ENCODE results near the gene RYR2. TPM values are rescaled to one million over a fixed set of nuclear protein-coding genes. Genes with fewer than 3 reads are reported as not detected.

The RYR2 gene
- total and polyA plus RNA-seq, 2 of the 8 experiments (the other 6 are each of a cell fraction or from before 2014, with no cell fraction given): 1.3 to 4.4 TPM

- H3K4me3 ChIP-seq (ENCODE audit: extremely low read depth in 1 of 4, insufficient read depth in 2 of 4, low read depth in 3 of 4, low read length in 4 of 4): no peak overlapping the region
- H3K27me3 ChIP-seq (replicated peaks in 1 of 4; ENCODE audit: control insufficient read depth in 3 of 4, extremely low read depth in 1 of 4, insufficient read depth in 3 of 4, low read length in 3 of 4): no peaks in the 10 kb centered on the region
- H2AFZ ChIP-seq (ENCODE audit: low read length): no peak overlapping the region
- no peak overlapping the region for H3K18ac ChIP-seq (ENCODE audit: extremely low read depth, low read length)
- CTCF ChIA-PET (ENCODE audit: partially characterized antibody): interaction anchor here (3.1 kb wide), 1 partner anchor 10 kb away, joined by 9 read pairs; no protein-coding TSS in a partner anchor
- no peak for FAIRE-seq
- no peak overlapping the region for H3K9ac ChIP-seq (replicated peaks in 1 of 4; ENCODE audit: extremely low read depth in 1 of 4, low read depth in 3 of 4, low read length in 3 of 4)
- H2BK120ac ChIP-seq (replicated peaks; ENCODE audit: low read depth, low read length): no peak overlapping the region
- no peak for DNase-seq (ENCODE audit: low read depth in 1 of 2, low spot score in 2 of 2)
- H3K79me1 ChIP-seq (ENCODE audit: low read depth, low read length): no peaks in the 10 kb centered on the region
- H3K14ac ChIP-seq (ENCODE audit: insufficient read length): no peak overlapping the region
- no peak overlapping the region for H2BK20ac ChIP-seq (ENCODE audit: low read length)
- H3K79me2 ChIP-seq (ENCODE audit: control insufficient read depth in 1 of 2, insufficient read depth in 2 of 2, low read length in 2 of 2): no peaks in the 10 kb centered on the region; a peak in 1 of 4 replicates
- WGBS, 2 experiments (ENCODE audit: extremely low coverage in 1 of 2, insufficient coverage in 1 of 2, insufficient read length in 1 of 2, insufficient replicate concordance in 2 of 2, low coverage in 1 of 2, low lambda C conversion rate in 2 of 2, missing lambda C conversion rate in 1 of 2): 87% methylated on average over 5 of the region's 5 CpGs; no CpG with 5 or more reads in 1 of the 2 experiments
- no peak overlapping the region for H4K91ac ChIP-seq (replicated peaks; ENCODE audit: insufficient read length, low read length)
- no peaks in the 10 kb centered on the region for H3K9me3 ChIP-seq (ENCODE audit: insufficient read depth in 2 of 2, low read depth in 1 of 2, low read length in 1 of 2)
- H2BK12ac ChIP-seq (ENCODE audit: low read depth, low read length): no peak overlapping the region
- H3K36me3 ChIP-seq (ENCODE audit: control insufficient read depth in 2 of 4, insufficient read depth in 4 of 4, low read length in 3 of 4): no peaks in the 10 kb centered on the region
- H3K56ac ChIP-seq (replicated peaks; ENCODE audit: insufficient read length, low read depth, low read length): no peak overlapping the region
- no peaks in the 10 kb centered on the region for H3K23me2 ChIP-seq (ENCODE audit: low read depth, low read length)
- no peak overlapping the region for H2AK5ac ChIP-seq (ENCODE audit: low read depth, low read length)
- POLR2A ChIA-PET (ENCODE audit: partially characterized antibody): interaction anchor here (2.0 kb wide), 1 partner anchor 10 kb away, joined by 4 read pairs; no protein-coding TSS in a partner anchor
- no peak overlapping the region for H2BK15ac ChIP-seq (ENCODE audit: low read length)
- no peak overlapping the region for H4K8ac ChIP-seq (ENCODE audit: extremely low read depth, insufficient read depth, low read length)
- H2BK5ac ChIP-seq (ENCODE audit: low read depth, low read length): no peak overlapping the region
- H3K4me1 ChIP-seq (replicated peaks in 1 of 4; ENCODE audit: control insufficient read depth in 3 of 4, insufficient read depth in 4 of 4, low read length in 3 of 4): peaks cover 0 to 10% (median 0%) of the 10 kb centered on the region in 4 experiments; a peak in 3 of 7 replicates
- no peak overlapping the region for H3K27ac ChIP-seq (ENCODE audit: low read depth, low read length)
- no peaks in the 10 kb centered on the region for H4K20me1 ChIP-seq (replicated peaks in 1 of 2; ENCODE audit: control insufficient read depth in 1 of 2, insufficient read depth in 2 of 2, low read length in 2 of 2)
- no peak overlapping the region for H4K5ac ChIP-seq (ENCODE audit: insufficient read length, low read depth, low read length)
- no peak overlapping the region for H3K23ac ChIP-seq (ENCODE audit: insufficient read length)
- H3K4me2 ChIP-seq (ENCODE audit: insufficient read depth in 1 of 2, low read depth in 2 of 2, low read length in 2 of 2): no peak overlapping the region
- H3K4ac ChIP-seq (replicated peaks; ENCODE audit: insufficient read length, low read depth, low read length): no peak overlapping the region
- no peak for TF ChIP-seq SP1 (IDR thresholded peaks at IDR 0.05; ENCODE audit: low read depth, low read length)
- no peak for TF ChIP-seq BCL11A (IDR thresholded peaks at IDR 0.05; ENCODE audit: low read depth in 2 of 2, low read length in 2 of 2)
- TF ChIP-seq SP4 (IDR thresholded peaks at IDR 0.05; ENCODE audit: low read length): no peak
- no peak for TF ChIP-seq SIRT6 (IDR thresholded peaks at IDR 0.05; ENCODE audit: low read length)
- TF ChIP-seq ATF3 (IDR thresholded peaks at IDR 0.05; ENCODE audit: insufficient read depth, low read depth, low read length): no peak
- no peak for TF ChIP-seq FOSL1 (IDR thresholded peaks at IDR 0.05; ENCODE audit: insufficient read depth, low read depth, low read length)
- no peak for TF ChIP-seq GABPA (IDR thresholded peaks at IDR 0.05; ENCODE audit: borderline replicate concordance, insufficient read depth, low read length)
- TF ChIP-seq MAFK (IDR thresholded peaks at IDR 0.05; ENCODE audit: low read depth, low read length): no peak
- TF ChIP-seq EZH2 (IDR thresholded peaks at IDR 0.05; ENCODE audit: low read depth, low read length, severe bottlenecking): no peak
- TF ChIP-seq BRCA1 (IDR thresholded peaks at IDR 0.05; ENCODE audit: low read depth, low read length): no peak
- TF ChIP-seq HDAC2 (IDR thresholded peaks at IDR 0.05; ENCODE audit: borderline replicate concordance in 1 of 2, low read depth in 2 of 2, low read length in 2 of 2): no peak
- TF ChIP-seq POLR2AphosphoS5 (IDR thresholded peaks at IDR 0.05; ENCODE audit: low read depth, low read length): no peak
- TF ChIP-seq POLR2A (IDR thresholded peaks at IDR 0.05; ENCODE audit: control extremely low read depth in 1 of 2, low read depth in 2 of 2, low read length in 2 of 2): no peak
- TF ChIP-seq E2F6 (IDR thresholded peaks at IDR 0.05): no peak
These were observed 61.0 kb downstream of the RYR2 start for GRCh38 chr1:237103021-237103420.
